Posterior vena cava (tissue), 2 donors: ENCODE measurements around the gene RPL31. TPM values are rescaled to one million over a fixed set of nuclear protein-coding genes. Genes with fewer than 3 reads are reported as not detected.

Experiments used
- DNase-seq: peaks from one replicate; pipeline ENCODE4 v3.0.0-alpha.2; 2020; ENCODE audit warnings: low spot score
- intact Hi-C, 2 donors: fragments of 100-400 bp; cut with DNase I; formaldehyde crosslinking; loops; one replicate each; pipeline versions ENCODE4 v1.14.1 to v1.14.2; 2022 to 2023
- total RNA-seq, 2 donors: library from RNA; stranded (reverse); fragmentation: NEBNext Ultra II Directional; extraction: Animal tissue kit (Norgen Biotek cat#: 25700); gene quantifications; one replicate each; pipeline ENCODE4 v1.2.1, GENCODE V29; 2021
- donor health status: DM: yes; HTN: yes; CAD: no.
- donor health status: DM: yes; HTN: yes; CAD: no.

The RPL31 gene
- total RNA-seq, 2 donors from 2014 or later: 1,083 to 1,087 TPM

DNA sequence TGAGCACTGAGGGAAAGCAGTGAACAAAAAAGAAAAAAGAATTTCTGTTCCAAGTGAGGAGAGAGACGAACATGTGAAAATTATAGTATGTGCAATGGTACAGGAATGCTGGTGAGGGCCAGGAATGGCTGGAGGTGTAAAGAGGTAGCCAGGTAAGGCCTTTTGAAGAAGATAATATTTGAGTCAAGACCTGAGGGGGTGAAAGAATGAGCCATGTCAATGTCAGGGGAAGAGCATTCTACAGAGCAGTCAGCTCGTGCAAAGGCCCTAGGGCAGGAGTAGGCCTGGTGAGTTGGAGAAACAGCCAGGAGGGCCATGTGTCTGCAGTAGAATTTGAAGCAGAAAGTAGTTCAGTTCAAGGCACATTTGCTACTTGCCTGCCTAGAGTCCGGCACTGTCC lies 12.4 kb upstream of the RPL31 start:
- intact Hi-C loops: loop anchor here (5.0 kb wide), 2 partner anchors 377 to 1327 kb away; no protein-coding TSS in a partner anchor
- no peak for DNase-seq

DNA sequence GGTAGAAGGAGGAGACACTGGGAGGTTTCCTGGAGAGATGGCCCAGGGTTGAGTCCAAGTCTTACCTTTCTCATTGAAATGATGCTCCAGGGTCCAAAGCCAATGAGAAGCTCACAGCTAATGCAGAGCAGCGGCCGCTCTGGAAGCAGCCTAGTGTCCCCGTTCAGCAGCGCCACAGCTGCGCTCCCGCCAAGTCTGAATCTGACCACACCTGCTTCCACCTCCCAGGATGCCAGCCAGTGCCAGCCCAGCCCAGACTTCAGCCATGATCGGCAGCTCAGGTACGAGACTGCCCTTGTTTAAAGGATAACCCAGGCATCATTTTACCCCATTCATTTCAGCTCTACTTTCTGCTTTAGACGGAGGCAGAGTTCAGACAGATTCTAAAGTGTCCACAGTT lies 11.9 kb upstream of the RPL31 start:
- intact Hi-C loops: loop anchor here in 1 of 2 donors (5.0 kb wide), 1 partner anchor 378 kb away; no protein-coding TSS in a partner anchor
- no peak for DNase-seq

DNA sequence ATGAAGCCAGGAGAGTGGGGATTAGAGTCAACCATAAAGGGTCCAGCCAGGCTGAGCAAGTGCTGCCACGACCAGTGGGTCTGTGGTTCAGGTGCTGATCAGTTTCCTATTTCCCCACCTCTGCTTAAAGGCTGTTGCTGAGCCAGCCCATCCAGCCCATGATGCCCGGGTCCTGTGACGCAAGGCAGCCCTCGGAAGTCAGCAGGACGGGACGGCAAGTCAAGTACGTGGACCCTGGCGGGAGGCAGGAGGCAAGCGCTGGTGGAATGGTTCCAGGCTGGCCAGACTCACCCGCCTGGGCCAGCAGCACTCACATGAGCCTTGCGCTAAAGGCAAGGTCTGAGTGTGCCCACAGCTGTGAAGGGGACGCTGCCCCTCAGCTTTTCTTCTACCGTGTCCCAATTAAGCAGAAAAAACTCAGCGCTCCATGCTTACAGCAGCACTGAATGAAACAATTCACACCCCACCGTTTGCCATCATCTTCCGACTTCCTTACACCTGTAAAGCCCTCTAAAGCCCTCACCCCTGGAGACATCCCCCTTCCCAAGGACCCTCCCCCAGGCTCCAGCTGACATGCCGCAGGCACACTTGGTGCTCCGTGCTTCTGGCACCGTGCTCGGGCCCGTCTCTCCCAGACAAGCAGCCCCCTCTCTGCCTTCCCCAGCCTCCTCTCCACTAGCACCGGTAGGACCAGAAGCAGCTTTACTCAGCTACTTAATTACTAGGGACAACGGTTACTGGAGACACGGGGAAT lies 11.3 kb upstream of the RPL31 start:
- no peak for DNase-seq
- intact Hi-C loops: loop anchor here in 1 of 2 donors (5.0 kb wide), 1 partner anchor 379 kb away; no protein-coding TSS in a partner anchor

DNA sequence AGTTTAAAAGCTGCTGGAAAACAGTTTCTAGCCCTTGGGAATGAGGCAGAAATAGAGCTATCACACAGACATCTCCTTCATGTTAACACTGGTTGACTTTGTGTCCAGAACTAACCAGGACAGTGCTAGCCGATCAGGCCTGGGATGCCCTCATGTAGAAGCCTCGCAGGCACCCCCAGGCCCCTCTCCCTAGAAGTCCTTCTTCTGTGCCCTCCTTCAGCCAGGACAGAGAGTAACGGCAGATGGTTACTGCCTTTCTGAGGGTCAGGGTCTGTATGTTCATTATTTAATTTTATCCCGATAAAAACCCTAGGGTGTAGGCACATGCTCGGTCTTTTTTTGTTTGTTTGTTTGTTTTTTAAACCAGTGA lies 10.7 kb upstream of the RPL31 start:
- intact Hi-C loops: loop anchor here in 1 of 2 donors (5.0 kb wide), 1 partner anchor 379 kb away; no protein-coding TSS in a partner anchor
- no peak for DNase-seq

DNA sequence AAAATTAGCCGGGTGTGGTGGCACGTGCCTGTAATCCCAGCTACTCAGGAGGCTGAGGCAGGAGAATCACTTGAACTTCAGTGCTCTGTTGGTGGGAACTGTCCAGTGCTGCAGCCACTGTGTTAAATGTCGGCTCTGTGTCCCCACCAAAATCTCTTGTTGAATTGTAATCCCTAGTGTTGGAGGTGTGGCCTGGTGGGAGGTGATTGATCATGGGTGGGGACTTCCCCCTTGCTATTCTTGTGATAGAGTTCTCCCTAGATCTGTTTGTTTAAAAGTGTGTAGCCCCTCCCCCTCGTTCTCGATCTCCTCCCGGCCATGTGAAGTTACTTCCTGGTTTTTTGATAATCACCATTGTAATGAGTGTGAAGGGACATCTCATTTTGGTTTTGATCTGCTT lies 9.8 kb upstream of the RPL31 start:
- no peak for DNase-seq
- intact Hi-C loops: loop anchor here in 1 of 2 donors (5.0 kb wide), 1 partner anchor 380 kb away; no protein-coding TSS in a partner anchor

DNA sequence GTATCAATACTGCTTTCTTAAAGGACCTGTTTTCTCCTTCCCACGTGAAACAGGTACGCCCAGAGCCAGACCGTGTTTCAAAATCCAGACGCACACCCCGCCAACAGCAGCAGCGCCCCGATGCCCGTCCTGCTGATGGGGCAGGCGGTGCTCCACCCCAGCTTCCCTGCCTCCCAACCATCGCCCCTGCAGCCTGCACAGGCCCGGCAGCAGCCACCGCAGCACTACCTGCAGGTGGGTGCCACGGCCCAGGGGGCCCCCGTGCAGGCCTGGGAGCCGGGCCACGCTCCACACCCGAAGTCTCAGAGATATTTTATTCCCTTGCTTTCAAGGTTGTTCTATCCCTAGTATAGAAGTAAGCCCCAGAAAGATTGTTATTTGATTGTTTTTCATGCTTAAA lies 8.8 kb upstream of the RPL31 start:
- no peak for DNase-seq
- intact Hi-C loops: loop anchor here in 1 of 2 donors (5.0 kb wide), 1 partner anchor 381 kb away; no protein-coding TSS in a partner anchor

DNA sequence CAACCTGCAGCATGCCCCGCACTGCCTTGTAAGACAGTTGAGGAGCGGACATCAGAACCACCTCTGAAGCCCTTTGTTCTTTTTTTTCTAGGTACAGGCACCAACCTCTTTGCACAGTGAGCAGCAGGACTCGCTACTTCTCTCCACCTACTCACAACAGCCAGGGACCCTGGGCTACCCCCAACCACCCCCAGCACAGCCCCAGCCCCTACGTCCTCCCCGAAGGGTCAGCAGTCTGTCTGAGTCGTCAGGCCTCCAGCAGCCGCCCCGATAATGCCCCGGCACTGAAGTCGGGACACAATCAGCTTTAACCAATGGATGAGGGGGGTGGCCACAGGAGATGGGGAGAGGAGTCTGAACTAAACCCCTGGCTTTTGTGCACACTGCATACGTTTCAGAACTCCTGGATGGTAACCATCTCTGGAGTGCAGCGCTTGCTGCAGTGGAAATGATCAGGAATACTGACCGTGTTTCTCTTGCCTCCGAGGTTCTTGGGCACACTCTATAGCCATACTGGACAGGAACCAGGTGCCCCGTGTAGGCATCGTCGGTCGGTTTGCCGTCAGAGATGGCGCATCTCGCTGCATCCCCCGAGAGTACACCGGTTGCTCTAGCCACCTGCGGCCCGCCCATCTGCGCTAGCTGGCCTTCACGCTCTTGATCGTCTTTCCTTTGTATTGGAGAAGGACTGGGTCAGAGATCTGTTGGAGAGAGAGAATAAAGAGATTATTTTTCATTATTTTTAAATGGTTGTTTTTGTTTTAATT lies 6.6 kb upstream of the RPL31 start:
- DNase-seq: no peak
- intact Hi-C loops: no loop called here

DNA sequence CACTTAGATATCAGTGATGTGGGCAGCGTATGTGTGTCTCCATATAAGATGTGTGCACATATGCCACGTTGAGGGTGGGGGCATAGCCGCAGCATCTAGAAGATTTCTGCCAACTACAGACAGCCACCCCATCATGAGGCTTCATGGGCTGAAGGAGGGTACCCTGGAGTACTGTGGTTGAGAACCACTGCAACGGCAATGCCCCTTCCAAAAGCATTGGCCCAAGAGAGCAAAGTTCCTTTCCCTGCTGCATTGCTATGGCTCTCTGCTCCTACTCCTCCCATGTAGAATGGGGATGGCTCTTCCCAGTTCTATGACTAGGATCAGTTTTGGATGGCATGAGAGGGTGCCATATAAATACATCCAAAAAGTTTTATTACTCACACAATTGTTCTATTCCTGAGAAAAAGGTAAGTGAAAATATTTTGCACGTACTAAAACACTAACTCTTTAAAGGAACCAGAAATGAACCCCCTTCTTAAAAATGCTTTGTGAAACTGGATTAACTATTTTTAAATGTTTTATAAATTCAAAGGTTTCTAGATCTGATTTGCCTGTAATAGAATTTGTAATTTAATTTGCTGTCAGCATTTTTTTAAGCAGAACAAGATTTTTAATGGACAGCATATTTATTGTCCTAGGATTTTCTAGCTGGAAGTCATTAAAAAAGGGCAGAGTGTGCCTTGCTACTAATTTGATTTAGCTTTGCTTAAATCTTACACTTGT lies 4.4 kb upstream of the RPL31 start:
- DNase-seq: no peak
- intact Hi-C loops: no loop called here

DNA sequence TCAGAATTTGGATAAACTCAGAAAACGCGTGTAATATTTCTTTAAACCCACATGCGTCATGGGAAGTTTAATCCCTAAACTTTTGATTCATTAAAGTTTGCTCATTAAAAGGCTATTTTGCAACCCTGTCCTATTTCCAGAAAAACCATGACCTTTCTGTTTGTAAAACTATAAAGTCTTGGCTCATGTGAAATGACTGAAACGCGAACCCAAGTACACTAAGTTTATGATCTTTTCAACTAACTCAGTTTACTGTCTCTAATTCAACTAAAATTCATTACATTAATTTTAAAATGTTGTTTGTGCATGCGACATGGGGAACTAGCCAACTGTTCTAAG lies 3.9 kb upstream of the RPL31 start:
- no peak for DNase-seq
- intact Hi-C loops: no loop called here

DNA sequence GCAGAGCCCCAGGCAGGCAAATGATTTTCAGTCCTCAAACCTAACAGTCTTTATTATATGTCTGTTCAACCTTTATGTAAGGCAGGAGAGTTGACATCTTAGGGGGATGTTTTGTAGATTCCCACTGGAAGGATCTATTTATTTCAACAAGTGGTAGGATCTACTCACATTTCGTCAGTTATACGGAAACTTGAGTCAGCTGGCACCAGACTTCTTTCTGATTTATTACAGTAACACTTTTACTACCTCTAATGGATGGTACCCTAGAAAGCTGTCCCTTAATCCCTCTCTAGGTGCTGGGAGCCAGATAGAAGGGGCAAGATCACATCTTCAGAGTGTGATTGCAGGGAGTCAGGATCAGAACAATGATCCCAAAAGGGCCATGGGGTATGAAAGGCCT lies 2.1 kb upstream of the RPL31 start:
- intact Hi-C loops: loop anchor here in 1 of 2 donors (10.0 kb wide), 1 partner anchor 155 kb away; the partner anchor contains the start of gene TBC1D8

DNA sequence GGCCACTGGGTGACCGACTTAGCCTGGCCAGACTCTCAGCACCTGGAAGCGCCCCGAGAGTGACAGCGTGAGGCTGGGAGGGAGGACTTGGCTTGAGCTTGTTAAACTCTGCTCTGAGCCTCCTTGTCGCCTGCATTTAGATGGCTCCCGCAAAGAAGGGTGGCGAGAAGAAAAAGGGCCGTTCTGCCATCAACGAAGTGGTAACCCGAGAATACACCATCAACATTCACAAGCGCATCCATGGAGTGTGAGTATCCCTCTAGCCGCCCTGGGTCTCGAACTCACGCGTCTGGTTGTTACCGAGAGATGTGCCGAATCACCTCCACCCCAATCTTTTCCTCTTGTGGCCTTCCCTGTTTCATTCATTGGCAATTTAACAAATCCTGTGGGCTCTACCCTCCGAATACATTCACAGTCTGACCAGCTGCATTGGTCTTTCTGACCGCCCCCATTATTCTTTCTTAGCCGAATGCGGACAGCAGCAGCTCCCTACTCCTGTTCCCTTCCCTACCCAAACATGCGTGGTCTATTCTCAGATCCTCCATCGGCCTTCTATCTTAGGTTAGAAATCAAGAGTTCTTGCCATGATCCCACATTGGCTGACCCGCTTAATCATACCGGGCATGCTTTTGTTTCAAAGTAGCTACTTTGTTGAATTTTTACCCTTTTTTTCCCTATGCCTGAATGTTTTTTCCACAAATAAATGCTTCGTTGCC lies 631 bp downstream of the RPL31 start:
- DNase-seq: no peak
- intact Hi-C loops: loop anchor here in 1 of 2 donors (10.0 kb wide), 1 partner anchor 152 kb away; the partner anchor contains the start of gene TBC1D8

More for the DNA sequence above, 2.1 kb upstream of the RPL31 start:
- no peak for DNase-seq

DNA sequence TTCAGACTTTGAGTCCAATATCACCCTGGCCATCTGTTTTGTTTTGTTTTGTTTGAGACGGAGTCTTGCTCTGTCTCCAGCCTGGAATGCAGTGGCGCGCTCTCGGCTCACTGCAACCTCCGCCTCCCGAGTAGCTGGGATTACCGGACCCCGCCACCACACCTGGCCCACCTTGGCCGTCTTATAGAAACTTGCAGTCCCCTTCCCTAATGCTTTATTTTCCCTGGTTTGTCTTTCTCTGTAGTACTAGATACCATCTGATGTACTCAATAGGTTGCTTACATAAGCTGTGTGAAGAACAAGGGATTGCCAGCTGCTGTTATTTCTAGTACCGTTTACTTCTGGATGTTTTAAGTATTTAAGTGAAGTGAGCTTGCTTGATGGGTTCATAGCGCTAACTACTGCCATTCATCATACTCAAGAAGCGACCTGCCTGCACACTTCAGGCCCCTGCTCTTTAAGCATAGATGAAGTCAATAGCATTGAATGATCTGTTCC lies 1.2 kb downstream of the RPL31 start:
- no peak for DNase-seq
- intact Hi-C loops: loop anchor here in 1 of 2 donors (10.0 kb wide), 1 partner anchor 151 kb away; the partner anchor contains the start of gene TBC1D8

DNA sequence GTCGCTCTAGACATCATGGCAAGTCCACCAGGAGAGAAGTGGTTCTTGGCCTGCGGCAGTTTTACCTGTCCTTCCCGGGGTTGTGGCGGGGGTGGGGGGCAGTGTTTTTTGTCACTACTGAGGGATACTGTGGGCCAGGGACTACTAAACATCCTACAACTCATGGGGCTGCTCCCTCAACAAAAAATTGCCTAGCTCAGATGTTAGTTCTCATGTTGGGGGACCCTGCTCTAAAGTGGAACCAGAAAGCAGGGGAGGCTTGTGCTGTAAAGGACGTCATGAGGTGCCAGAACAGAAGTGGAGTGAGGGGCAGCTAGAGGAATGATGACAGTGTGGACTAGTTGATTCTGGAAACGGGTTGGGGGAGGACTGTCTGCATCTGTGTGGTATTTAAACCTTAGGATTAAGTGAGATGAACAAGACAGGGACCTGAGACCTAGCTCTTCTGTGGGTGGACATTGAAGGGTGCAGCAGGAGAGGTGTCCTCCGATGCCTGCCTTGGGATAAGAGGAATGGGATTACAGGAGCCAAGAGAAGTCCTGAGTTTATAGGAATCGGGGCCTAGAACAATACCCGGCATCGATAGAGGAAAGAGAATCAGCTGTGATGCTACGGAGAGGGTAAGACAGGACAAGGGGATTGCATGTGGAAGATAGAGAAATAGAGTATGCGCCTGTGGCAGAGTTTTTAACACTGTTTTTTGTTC lies 2.7 kb downstream of the RPL31 start:
- no peak for DNase-seq
- intact Hi-C loops: loop anchor here in 1 of 2 donors (10.0 kb wide), 1 partner anchor 150 kb away; the partner anchor contains the start of gene TBC1D8

DNA sequence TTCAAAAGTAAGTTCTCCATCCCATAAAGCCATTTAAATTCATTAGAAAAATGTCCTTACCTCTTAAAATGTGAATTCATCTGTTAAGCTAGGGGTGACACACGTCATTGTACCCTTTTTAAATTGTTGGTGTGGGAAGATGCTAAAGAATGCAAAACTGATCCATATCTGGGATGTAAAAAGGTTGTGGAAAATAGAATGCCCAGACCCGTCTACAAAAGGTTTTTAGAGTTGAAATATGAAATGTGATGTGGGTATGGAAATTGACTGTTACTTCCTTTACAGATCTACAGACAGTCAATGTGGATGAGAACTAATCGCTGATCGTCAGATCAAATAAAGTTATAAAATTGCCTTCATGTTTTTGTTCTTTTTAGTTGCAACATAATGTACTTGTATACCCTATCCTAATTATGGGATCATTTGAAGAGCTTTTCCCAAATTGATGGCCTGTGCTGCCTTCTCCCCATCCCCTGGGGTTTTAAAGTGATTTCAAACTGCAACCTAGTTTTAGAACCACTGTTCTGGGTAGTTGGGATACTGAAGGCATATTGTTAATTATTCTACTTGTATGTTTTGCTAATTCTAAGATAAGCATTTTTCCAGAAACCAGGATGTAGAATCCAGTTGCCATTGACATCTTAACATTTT lies 4.1 kb downstream of the RPL31 start:
- intact Hi-C loops: loop anchor here in 1 of 2 donors (10.0 kb wide), 1 partner anchor 149 kb away; the partner anchor contains the start of gene TBC1D8
- no peak for DNase-seq

DNA sequence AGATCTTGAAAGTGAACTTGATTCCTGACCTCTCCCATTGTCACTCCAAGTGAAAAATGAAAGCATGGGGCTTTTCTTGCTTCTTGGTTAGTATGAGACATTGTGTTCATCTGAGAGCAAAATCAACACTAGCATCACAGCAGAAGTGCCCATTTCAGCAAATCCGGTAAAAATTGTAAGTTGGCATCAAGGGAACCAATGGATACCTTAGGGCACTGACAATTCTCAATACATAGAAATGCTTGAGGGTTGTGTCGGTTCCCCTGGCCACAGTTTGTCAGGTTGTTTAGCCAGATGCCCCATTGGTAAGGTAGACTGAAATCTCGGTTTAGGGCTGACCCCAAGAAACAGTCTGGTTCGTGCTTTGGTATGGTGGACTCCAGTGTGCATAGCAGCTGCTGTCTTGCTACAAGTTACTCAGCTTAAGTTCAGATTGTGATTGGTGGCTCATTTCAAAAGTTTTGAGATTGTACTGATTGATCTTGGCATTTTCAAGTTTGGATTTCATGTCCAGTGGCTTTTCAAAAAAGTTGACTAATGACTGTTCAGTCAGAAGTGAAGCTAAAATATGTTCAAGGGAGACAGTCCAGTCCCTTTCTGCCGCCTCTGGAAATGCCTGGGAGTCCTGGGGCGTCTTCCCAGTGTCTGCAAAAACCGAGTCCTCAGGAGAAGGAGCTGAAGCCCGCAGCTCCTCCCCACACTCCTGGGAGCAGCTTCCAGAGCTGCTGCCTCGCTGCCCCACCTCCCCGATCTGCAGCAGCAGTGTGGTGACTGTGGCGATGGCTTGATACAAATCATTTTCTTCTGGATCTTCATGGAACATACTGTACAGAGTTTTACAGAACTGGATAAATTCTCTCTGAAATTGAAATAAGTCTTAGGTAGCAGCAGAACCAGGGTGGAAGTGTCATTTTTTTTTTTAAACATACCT lies 5.6 kb downstream of the RPL31 start:
- intact Hi-C loops: loop anchor here in 1 of 2 donors (10.0 kb wide), 1 partner anchor 147 kb away; the partner anchor contains the start of gene TBC1D8
- DNase-seq: no peak

DNA sequence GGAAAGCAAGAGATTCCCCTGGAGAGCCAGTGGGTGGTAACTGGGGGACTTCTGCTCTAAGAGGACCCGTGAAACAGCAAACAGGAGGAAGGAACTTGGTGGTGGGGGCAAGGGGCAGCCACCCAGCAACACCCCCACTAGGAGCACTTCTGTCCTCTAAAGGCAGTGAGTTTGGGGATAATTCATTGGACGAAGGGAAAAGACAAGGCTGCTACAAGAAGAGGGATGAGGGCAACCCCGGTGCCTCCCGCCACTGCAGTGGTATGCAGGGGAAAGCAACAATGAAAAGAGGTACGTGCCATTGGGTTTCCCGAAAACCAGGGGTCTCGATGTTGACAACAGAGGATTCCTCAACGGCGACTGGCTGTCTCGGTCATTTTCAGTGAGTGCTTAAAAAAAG lies 9.1 kb downstream of the RPL31 start:
- no peak for DNase-seq
- intact Hi-C loops: loop anchor here in 1 of 2 donors (5.0 kb wide), 2 partner anchors 141 to 191 kb away; partner anchors contain the start of gene TBC1D8
